ENCODE results near the gene SIRPB1. TPM values are rescaled to one million over a fixed set of nuclear protein-coding genes. Genes with fewer than 3 reads are reported as not detected.

Gene SIRPB1
- total RNA-seq, 2 donors from 2014 or later: 0.42 to 0.66 TPM

GRCh38 chr20:1628621-1629020 lies 8.8 kb upstream of the SIRPB1 start:
- no peak overlapping the region for H3K9ac ChIP-seq (ENCODE audit: extremely low read depth, low read length, poor library complexity, severe bottlenecking)
- no peak overlapping the region for H3K27ac ChIP-seq (ENCODE audit: low read depth, low read length)
- DNase-seq: no peak
- no peaks in the 10 kb centered on the region for H3K4me1 ChIP-seq (ENCODE audit: control insufficient read depth, insufficient read depth, low read length)
- Mint-ChIP-seq H3K4me3 (no peak overlapping the region), H3K36me3 (ENCODE audit: low read depth) (no peaks in the 10 kb centered on the region), H3K27ac (no peak overlapping the region), H3K4me1 (no peaks in the 10 kb centered on the region), H3K27me3 (ENCODE audit: insufficient read depth) (peaks cover 3% of the 10 kb centered on the region), H3K9me3 (no peaks in the 10 kb centered on the region)
- H3K4me3 ChIP-seq (ENCODE audit: low read length): no peak overlapping the region
- TF ChIP-seq CTCF (conservative IDR thresholded peaks at IDR 0.05): no peak
- 92 to 93% methylated on average over 4 to 5 of the region's 5 CpGs for WGBS, 2 experiments (ENCODE audit: insufficient coverage in 1 of 2, insufficient read length in 1 of 2)
- no peaks in the 10 kb centered on the region for H3K9me3 ChIP-seq (ENCODE audit: control insufficient read depth, low read length)
- H3K36me3 ChIP-seq (ENCODE audit: control insufficient read depth, insufficient read depth, low read length): no peaks in the 10 kb centered on the region
- no peaks in the 10 kb centered on the region for H3K27me3 ChIP-seq (ENCODE audit: control insufficient read depth, insufficient read depth, low read length, poor library complexity, severe bottlenecking)

GRCh38 chr20:1627200-1627550 lies 7.4 kb upstream of the SIRPB1 start:
- 85 to 100% methylated on average over 1 to 2 of the region's 2 CpGs for WGBS, 2 experiments (ENCODE audit: insufficient coverage in 1 of 2, insufficient read length in 1 of 2)
- Mint-ChIP-seq H3K27me3 (ENCODE audit: insufficient read depth) (peaks cover 3% of the 10 kb centered on the region), H3K9me3 (no peaks in the 10 kb centered on the region), H3K36me3 (ENCODE audit: low read depth) (no peaks in the 10 kb centered on the region), H3K4me3 (no peak overlapping the region), H3K27ac (no peak overlapping the region), H3K4me1 (no peaks in the 10 kb centered on the region)
- Histone ChIP-seq H3K27ac (ENCODE audit: low read depth, low read length) (no peak overlapping the region), H3K9me3 (ENCODE audit: control insufficient read depth, low read length) (no peaks in the 10 kb centered on the region), H3K4me3 (ENCODE audit: low read length) (no peak overlapping the region), H3K4me1 (ENCODE audit: control insufficient read depth, insufficient read depth, low read length) (no peaks in the 10 kb centered on the region), H3K36me3 (ENCODE audit: control insufficient read depth, insufficient read depth, low read length) (no peaks in the 10 kb centered on the region), H3K9ac (ENCODE audit: extremely low read depth, low read length, poor library complexity, severe bottlenecking) (no peak overlapping the region), H3K27me3 (ENCODE audit: control insufficient read depth, insufficient read depth, low read length, poor library complexity, severe bottlenecking) (no peaks in the 10 kb centered on the region)
- DNase-seq: no peak
- TF ChIP-seq CTCF (conservative IDR thresholded peaks at IDR 0.05): no peak

- no peaks in the 10 kb centered on the region for H3K9me3 ChIP-seq (ENCODE audit: control insufficient read depth, low read length)
- no peak overlapping the region for H3K27ac ChIP-seq (ENCODE audit: low read depth, low read length)
- no peaks in the 10 kb centered on the region for H3K9me3 Mint-ChIP-seq
- DNase-seq: no peak
- no peak for TF ChIP-seq CTCF (conservative IDR thresholded peaks at IDR 0.05)
- no peaks in the 10 kb centered on the region for H3K36me3 ChIP-seq (ENCODE audit: control insufficient read depth, insufficient read depth, low read length)
- H3K4me1 ChIP-seq (ENCODE audit: control insufficient read depth, insufficient read depth, low read length): no peaks in the 10 kb centered on the region
- no peak overlapping the region for H3K4me3 ChIP-seq (ENCODE audit: low read length)
- H3K4me3 Mint-ChIP-seq: no peak overlapping the region
- H3K4me1 Mint-ChIP-seq: no peaks in the 10 kb centered on the region
- 89 to 90% methylated on average over 3 of the region's 3 CpGs for WGBS, 2 experiments (ENCODE audit: insufficient coverage in 1 of 2, insufficient read length in 1 of 2)
- H3K9ac ChIP-seq (ENCODE audit: extremely low read depth, low read length, poor library complexity, severe bottlenecking): no peak overlapping the region
- no peaks in the 10 kb centered on the region for H3K36me3 Mint-ChIP-seq (ENCODE audit: low read depth)
- H3K27me3 Mint-ChIP-seq (ENCODE audit: insufficient read depth): peaks cover 3% of the 10 kb centered on the region
- H3K27ac Mint-ChIP-seq: no peak overlapping the region
- H3K27me3 ChIP-seq (ENCODE audit: control insufficient read depth, insufficient read depth, low read length, poor library complexity, severe bottlenecking): no peaks in the 10 kb centered on the region
These were observed 6.9 kb upstream of the SIRPB1 start for GRCh38 chr20:1626528-1627199.

Data from endodermal cell (in vitro differentiated cells).